GM20000 (cell line): Measurements from ENCODE around the gene NAALADL2.

Experiments
- DNase-seq: peaks from one replicate; pipeline ENCODE4 v3.0.0; 2012; ENCODE audit warnings: low spot score
- CTCF ChIP-seq: IDR thresholded peaks from 2 replicates; pipeline ENCODE4 v1.5.1; 2012; ENCODE audit warnings: mild to moderate bottlenecking, control low read depth; ENCODE audit errors: extremely low read depth, missing control alignments

NAALADL2 gene

GRCh38 chr3:175312791-175313190 lies 453.7 kb downstream of the NAALADL2 start:
- no peak for TF ChIP-seq CTCF
- no peak for DNase-seq

GRCh38 chr3:175316799-175317198 lies 457.7 kb downstream of the NAALADL2 start:
- DNase-seq, result no peak
- no peak for TF ChIP-seq CTCF

DNA sequence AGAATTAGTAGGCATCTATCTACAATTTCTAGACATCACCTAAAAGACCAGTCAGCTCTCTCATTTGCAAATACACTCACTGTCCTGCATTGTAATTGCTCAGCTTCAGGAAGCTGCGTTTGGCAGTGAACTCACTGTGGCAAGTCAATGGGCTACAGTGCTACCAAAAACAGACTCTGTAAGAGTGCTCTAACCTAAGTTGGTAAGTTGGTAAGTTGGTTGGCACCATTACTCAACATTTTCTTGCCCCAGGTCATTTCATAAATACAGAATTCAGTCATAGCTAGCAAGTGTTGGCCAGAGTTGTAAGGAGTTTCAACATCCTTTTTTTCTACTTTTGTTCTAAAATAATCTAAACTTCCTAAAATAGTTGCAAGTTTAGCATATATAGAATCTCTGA lies 466.3 kb downstream of the NAALADL2 start:
- DNase-seq, result no peak
- TF ChIP-seq CTCF, result no peak

DNA sequence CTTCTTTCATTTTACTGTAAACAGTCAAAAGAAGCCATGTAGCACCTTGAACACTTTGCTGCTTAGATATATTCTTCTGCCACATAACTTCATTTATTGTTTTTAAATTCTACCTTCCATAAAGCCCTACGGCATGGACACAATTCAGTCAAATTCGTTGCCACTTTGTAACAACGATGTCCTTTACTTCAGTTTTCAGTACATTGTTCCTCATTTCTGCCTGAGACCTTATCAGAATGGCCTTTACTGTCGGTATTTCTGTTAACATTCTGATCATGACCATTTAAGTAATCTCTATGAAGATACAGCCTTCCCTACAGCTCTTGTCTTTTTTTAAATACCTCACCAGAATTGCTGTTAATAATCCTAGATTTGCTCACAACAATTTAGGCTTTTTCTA lies 466.9 kb downstream of the NAALADL2 start:
- no peak for TF ChIP-seq CTCF
- no peak for DNase-seq

GRCh38 chr3:175329373-175329772 lies 470.2 kb downstream of the NAALADL2 start:
- TF ChIP-seq CTCF, result no peak
- no peak for DNase-seq

DNA sequence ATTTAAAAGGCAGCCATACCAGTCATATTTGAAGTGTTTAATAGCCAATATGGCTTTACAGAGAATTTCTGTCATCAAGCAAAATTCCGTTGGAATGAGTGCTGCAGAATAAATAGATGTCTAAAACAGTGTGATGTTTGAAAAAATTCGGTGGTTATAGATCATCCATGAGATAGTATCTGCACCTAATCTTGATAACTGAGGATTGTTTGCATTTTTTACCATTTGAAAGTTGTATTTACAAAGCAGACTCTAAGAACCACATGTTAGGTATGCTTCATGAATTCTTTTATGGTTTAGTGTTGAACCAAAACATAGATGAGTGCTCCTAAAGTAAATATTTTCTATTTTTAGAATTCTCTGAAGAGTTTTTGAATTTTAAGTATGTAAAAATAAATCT lies 476.1 kb downstream of the NAALADL2 start:
- no peak for TF ChIP-seq CTCF
- no peak for DNase-seq

GRCh38 chr3:175336406-175337133 lies 477.4 kb downstream of the NAALADL2 start:
- DNase-seq, result no peak
- TF ChIP-seq CTCF, result no peak
